ENCODE results near the gene TUBB6. TPM values are rescaled to one million over a fixed set of nuclear protein-coding genes. Genes with fewer than 3 reads are reported as not detected.

Gene TUBB6
- total and polyA plus RNA-seq, 2 of the 8 experiments (the other 6 are each of a cell fraction or from before 2014, with no cell fraction given), result 126 to 223 TPM

- TF ChIP-seq BCL11A (IDR thresholded peaks at IDR 0.05; ENCODE audit: low read depth in 2 of 2, low read length in 2 of 2), result peak in 1 of 2 experiments; percentile 70
- TF ChIP-seq YY1 (IDR thresholded peaks at IDR 0.05; ENCODE audit: low read depth, low read length), result peak; percentile 15; the same call in 1 of the 2 replicates
- 0 out of 3 replicates have a peak, but pooled peaks of 1 of the 2 experiments have one; percentile 7 for TF ChIP-seq POLR2A (IDR thresholded peaks at IDR 0.05; ENCODE audit: control extremely low read depth in 1 of 2, low read depth in 2 of 2, low read length in 2 of 2)
- no peak for TF ChIP-seq GTF2F1 (IDR thresholded peaks at IDR 0.05; ENCODE audit: borderline replicate concordance, low read depth, low read length)
- TF ChIP-seq E2F6 (IDR thresholded peaks at IDR 0.05), result no peak
- TF ChIP-seq MAFK (IDR thresholded peaks at IDR 0.05; ENCODE audit: low read depth, low read length), result peak; percentile 72
- TF ChIP-seq POU5F1 (IDR thresholded peaks at IDR 0.05; ENCODE audit: low read depth, low read length), result no peak
- TF ChIP-seq MAX (IDR thresholded peaks at IDR 0.05), result no peak
- peak; percentile 39 to 63; a peak in 3 of 4 replicates for TF ChIP-seq SIN3A (conservative IDR thresholded peaks at IDR 0.05 in 1 of 2, IDR thresholded peaks at IDR 0.05 in 1 of 2; ENCODE audit: low read depth in 1 of 2, low read length in 2 of 2)
- no peak for TF ChIP-seq KDM5A (IDR thresholded peaks at IDR 0.05; ENCODE audit: low read length)
- TF ChIP-seq NRF1 (IDR thresholded peaks at IDR 0.05; ENCODE audit: low read depth, low read length), result no peak
These were observed 28.2 kb downstream of the TUBB6 start (continued) for GRCh38 chr18:12336171-12336613.

Data from H1 (cell line).